SH-SY5Y (cell line): ENCODE measurements around the gene AKAP11.

Experiments used
- GATA2 ChIP-seq: IDR thresholded peaks from 2 replicates; pipeline ENCODE4 v1.6.1; 2011; ENCODE audit warnings: mild to moderate bottlenecking, low read depth, low read length
- GATA3 ChIP-seq: IDR thresholded peaks from 2 replicates; pipeline ENCODE4 v1.6.1; 2011; ENCODE audit warnings: low read depth, mild to moderate bottlenecking, low read length, moderate library complexity

GRCh38 chr13:42279986-42280385, 8.0 kb downstream of the AKAP11 start:
- no peak for TF ChIP-seq GATA2
- no peak for TF ChIP-seq GATA3
